Measurements from ENCODE around the gene RUNX2.

DNA sequence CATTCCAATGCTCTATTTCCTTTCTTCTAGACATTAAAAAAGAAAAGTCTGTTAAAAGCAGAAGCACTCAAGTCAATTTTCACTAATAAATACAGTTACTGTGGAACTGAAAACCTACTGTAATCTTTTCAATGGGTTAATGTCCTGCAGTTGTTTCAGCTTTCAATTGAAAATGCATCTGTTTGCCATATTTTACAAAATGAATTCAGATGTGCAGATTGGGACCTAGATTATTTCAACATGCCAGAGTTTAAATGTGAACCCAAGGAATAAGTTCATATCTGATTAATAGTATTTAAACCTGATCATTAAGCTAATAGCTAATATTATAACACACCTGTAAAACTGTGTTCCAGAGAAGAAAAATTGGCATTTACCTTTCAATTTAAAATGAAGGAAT, 39.9 kb downstream of the RUNX2 start:
- TF ChIP-seq, protein P1, sequence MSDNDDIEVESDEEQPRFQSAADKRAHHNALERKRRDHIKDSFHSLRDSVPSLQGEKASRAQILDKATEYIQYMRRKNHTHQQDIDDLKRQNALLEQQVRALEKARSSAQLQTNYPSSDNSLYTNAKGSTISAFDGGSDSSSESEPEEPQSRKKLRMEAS (IDR thresholded peaks at IDR 0.05): no peak
- TF ChIP-seq TAF1 (conservative IDR thresholded peaks at IDR 0.05) (no peak), JUND (IDR thresholded peaks at IDR 0.05) (no peak), SP1 (IDR thresholded peaks at IDR 0.05) (no peak), HNF4G (IDR thresholded peaks at IDR 0.05) (no peak), EGR1 (IDR thresholded peaks at IDR 0.05; ENCODE audit: low read depth in 2 of 2) (no peak)
- TF ChIP-seq, protein P2, sequence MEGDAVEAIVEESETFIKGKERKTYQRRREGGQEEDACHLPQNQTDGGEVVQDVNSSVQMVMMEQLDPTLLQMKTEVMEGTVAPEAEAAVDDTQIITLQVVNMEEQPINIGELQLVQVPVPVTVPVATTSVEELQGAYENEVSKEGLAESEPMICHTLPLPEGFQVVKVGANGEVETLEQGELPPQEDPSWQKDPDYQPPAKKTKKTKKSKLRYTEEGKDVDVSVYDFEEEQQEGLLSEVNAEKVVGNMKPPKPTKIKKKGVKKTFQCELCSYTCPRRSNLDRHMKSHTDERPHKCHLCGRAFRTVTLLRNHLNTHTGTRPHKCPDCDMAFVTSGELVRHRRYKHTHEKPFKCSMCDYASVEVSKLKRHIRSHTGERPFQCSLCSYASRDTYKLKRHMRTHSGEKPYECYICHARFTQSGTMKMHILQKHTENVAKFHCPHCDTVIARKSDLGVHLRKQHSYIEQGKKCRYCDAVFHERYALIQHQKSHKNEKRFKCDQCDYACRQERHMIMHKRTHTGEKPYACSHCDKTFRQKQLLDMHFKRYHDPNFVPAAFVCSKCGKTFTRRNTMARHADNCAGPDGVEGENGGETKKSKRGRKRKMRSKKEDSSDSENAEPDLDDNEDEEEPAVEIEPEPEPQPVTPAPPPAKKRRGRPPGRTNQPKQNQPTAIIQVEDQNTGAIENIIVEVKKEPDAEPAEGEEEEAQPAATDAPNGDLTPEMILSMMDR (IDR thresholded peaks at IDR 0.05; ENCODE audit: low read depth, low read length, missing input control): no peak
- TF ChIP-seq, protein P3, sequence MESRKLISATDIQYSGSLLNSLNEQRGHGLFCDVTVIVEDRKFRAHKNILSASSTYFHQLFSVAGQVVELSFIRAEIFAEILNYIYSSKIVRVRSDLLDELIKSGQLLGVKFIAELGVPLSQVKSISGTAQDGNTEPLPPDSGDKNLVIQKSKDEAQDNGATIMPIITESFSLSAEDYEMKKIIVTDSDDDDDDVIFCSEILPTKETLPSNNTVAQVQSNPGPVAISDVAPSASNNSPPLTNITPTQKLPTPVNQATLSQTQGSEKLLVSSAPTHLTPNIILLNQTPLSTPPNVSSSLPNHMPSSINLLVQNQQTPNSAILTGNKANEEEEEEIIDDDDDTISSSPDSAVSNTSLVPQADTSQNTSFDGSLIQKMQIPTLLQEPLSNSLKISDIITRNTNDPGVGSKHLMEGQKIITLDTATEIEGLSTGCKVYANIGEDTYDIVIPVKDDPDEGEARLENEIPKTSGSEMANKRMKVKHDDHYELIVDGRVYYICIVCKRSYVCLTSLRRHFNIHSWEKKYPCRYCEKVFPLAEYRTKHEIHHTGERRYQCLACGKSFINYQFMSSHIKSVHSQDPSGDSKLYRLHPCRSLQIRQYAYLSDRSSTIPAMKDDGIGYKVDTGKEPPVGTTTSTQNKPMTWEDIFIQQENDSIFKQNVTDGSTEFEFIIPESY (IDR thresholded peaks at IDR 0.05): no peak
- TF ChIP-seq, protein P4, sequence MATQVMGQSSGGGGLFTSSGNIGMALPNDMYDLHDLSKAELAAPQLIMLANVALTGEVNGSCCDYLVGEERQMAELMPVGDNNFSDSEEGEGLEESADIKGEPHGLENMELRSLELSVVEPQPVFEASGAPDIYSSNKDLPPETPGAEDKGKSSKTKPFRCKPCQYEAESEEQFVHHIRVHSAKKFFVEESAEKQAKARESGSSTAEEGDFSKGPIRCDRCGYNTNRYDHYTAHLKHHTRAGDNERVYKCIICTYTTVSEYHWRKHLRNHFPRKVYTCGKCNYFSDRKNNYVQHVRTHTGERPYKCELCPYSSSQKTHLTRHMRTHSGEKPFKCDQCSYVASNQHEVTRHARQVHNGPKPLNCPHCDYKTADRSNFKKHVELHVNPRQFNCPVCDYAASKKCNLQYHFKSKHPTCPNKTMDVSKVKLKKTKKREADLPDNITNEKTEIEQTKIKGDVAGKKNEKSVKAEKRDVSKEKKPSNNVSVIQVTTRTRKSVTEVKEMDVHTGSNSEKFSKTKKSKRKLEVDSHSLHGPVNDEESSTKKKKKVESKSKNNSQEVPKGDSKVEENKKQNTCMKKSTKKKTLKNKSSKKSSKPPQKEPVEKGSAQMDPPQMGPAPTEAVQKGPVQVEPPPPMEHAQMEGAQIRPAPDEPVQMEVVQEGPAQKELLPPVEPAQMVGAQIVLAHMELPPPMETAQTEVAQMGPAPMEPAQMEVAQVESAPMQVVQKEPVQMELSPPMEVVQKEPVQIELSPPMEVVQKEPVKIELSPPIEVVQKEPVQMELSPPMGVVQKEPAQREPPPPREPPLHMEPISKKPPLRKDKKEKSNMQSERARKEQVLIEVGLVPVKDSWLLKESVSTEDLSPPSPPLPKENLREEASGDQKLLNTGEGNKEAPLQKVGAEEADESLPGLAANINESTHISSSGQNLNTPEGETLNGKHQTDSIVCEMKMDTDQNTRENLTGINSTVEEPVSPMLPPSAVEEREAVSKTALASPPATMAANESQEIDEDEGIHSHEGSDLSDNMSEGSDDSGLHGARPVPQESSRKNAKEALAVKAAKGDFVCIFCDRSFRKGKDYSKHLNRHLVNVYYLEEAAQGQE (IDR thresholded peaks at IDR 0.05): no peak

Data from liver (tissue), 3 donors.